ENCODE measurements around the gene SLC25A30. TPM values are rescaled to one million over a fixed set of nuclear protein-coding genes. Genes with fewer than 3 reads are reported as not detected.
A peak's percentile ranks its signal among the peaks of the same experiment; 100 is the strongest.

Gene SLC25A30
- polyA plus RNA-seq, 4 donors, result 2.4 to 6.9 (median 4.5) TPM

GRCh38 chr13:45374917-45375316, 43.3 kb downstream of the SLC25A30 start:
- DNase-seq, result no peak
- Histone ChIP-seq H3K4me1 (ENCODE audit: control insufficient read depth in 3 of 3, insufficient read depth in 2 of 3, low read depth in 1 of 3, low read length in 2 of 3) (peaks cover 2 to 3% (median 2%) of the 10 kb centered on the region in 3 donors), H3K9me3 (ENCODE audit: control insufficient read depth in 2 of 2, insufficient read depth in 1 of 2, low read depth in 1 of 2, low read length in 1 of 2) (no peaks in the 10 kb centered on the region), H3K4me3 (ENCODE audit: low read depth in 1 of 3, low read length in 3 of 3) (no peak overlapping the region), H3K27me3 (ENCODE audit: control insufficient read depth in 3 of 3, insufficient read depth in 3 of 3, low read length in 3 of 3) (no peaks in the 10 kb centered on the region), H3K36me3 (ENCODE audit: control insufficient read depth in 3 of 3, insufficient read depth in 2 of 3, low read depth in 1 of 3, low read length in 3 of 3) (peaks cover 0 to 34% (median 0%) of the 10 kb centered on the region in 3 donors), H3K27ac (ENCODE audit: low read depth in 1 of 3, low read length in 2 of 3) (no peak overlapping the region)
- FAIRE-seq, result no peak
- WGBS, 3 donors, result 92 to 94% (median 93%) methylated on average over 3 of the region's 3 CpGs

- Histone ChIP-seq H3K36me3 (ENCODE audit: control insufficient read depth in 3 of 3, insufficient read depth in 2 of 3, low read depth in 1 of 3, low read length in 3 of 3) (peaks cover 0 to 43% (median 0%) of the 10 kb centered on the region in 3 donors), H3K4me3 (ENCODE audit: low read depth in 1 of 3, low read length in 3 of 3) (no peak overlapping the region), H3K9me3 (ENCODE audit: control insufficient read depth in 2 of 2, insufficient read depth in 1 of 2, low read depth in 1 of 2, low read length in 1 of 2) (no peaks in the 10 kb centered on the region), H3K27ac (ENCODE audit: low read depth in 1 of 3, low read length in 2 of 3) (peak overlapping the region in 2 of 3 donors; percentile 55 to 67), H3K27me3 (ENCODE audit: control insufficient read depth in 3 of 3, insufficient read depth in 3 of 3, low read length in 3 of 3) (no peaks in the 10 kb centered on the region), H3K4me1 (ENCODE audit: control insufficient read depth in 3 of 3, insufficient read depth in 2 of 3, low read depth in 1 of 3, low read length in 2 of 3) (peaks cover 2 to 6% (median 2%) of the 10 kb centered on the region in 3 donors)
- WGBS, 3 donors, result 14 to 61% (median 35%) methylated on average over 5 of the region's 5 CpGs
- FAIRE-seq (no peak), DNase-seq (peak in 1 of 2 donors; percentile 91)
These were observed 45.0 kb downstream of the SLC25A30 start for GRCh38 chr13:45373162-45373547.

- peak overlapping the region in 2 of 3 donors; percentile 55 to 67 for H3K27ac ChIP-seq (ENCODE audit: low read depth in 1 of 3, low read length in 2 of 3)
- no peaks in the 10 kb centered on the region for H3K9me3 ChIP-seq (ENCODE audit: control insufficient read depth in 2 of 2, insufficient read depth in 1 of 2, low read depth in 1 of 2, low read length in 1 of 2)
- DNase-seq (peak in 1 of 2 donors; percentile 49), FAIRE-seq (no peak)
- H3K4me1 ChIP-seq (ENCODE audit: control insufficient read depth in 3 of 3, insufficient read depth in 2 of 3, low read depth in 1 of 3, low read length in 2 of 3), result peaks cover 2 to 8% (median 2%) of the 10 kb centered on the region in 3 donors
- WGBS, 3 donors, result 75 to 83% (median 80%) methylated on average over 24 of the region's 24 CpGs
- H3K36me3 ChIP-seq (ENCODE audit: control insufficient read depth in 3 of 3, insufficient read depth in 2 of 3, low read depth in 1 of 3, low read length in 3 of 3), result peaks cover 0 to 43% (median 0%) of the 10 kb centered on the region in 3 donors
- H3K27me3 ChIP-seq (ENCODE audit: control insufficient read depth in 3 of 3, insufficient read depth in 3 of 3, low read length in 3 of 3), result no peaks in the 10 kb centered on the region
- H3K4me3 ChIP-seq (ENCODE audit: low read depth in 1 of 3, low read length in 3 of 3), result no peak overlapping the region
These were observed 45.7 kb downstream of the SLC25A30 start for GRCh38 chr13:45372189-45373161.

- DNase-seq (peak; percentile 51 to 75), FAIRE-seq (no peak)
- Histone ChIP-seq H3K9me3 (ENCODE audit: control insufficient read depth in 2 of 2, insufficient read depth in 1 of 2, low read depth in 1 of 2, low read length in 1 of 2) (no peaks in the 10 kb centered on the region), H3K27ac (ENCODE audit: low read depth in 1 of 3, low read length in 2 of 3) (no peak overlapping the region), H3K27me3 (ENCODE audit: control insufficient read depth in 3 of 3, insufficient read depth in 3 of 3, low read length in 3 of 3) (no peaks in the 10 kb centered on the region), H3K4me1 (ENCODE audit: control insufficient read depth in 3 of 3, insufficient read depth in 2 of 3, low read depth in 1 of 3, low read length in 2 of 3) (peaks cover 2 to 8% (median 2%) of the 10 kb centered on the region in 3 donors), H3K36me3 (ENCODE audit: control insufficient read depth in 3 of 3, insufficient read depth in 2 of 3, low read depth in 1 of 3, low read length in 3 of 3) (peaks cover 0 to 35% (median 0%) of the 10 kb centered on the region in 3 donors), H3K4me3 (ENCODE audit: low read depth in 1 of 3, low read length in 3 of 3) (no peak overlapping the region)
- 23 to 31% (median 27%) methylated on average over 30 of the region's 30 CpGs for WGBS, 3 donors
These were observed 47.2 kb downstream of the SLC25A30 start for GRCh38 chr13:45370922-45371406.

GRCh38 chr13:45369116-45369515, 49.1 kb downstream of the SLC25A30 start:
- no peak overlapping the region for H3K27ac ChIP-seq (ENCODE audit: low read depth in 1 of 3, low read length in 2 of 3)
- no peak for DNase-seq
- WGBS, 3 donors, result 87 to 100% (median 93%) methylated on average over 4 of the region's 4 CpGs

GRCh38 chr13:45368571-45368970, 49.6 kb downstream of the SLC25A30 start:
- DNase-seq (peak in 1 of 2 donors; percentile 20), FAIRE-seq (no peak)
- Histone ChIP-seq H3K36me3 (ENCODE audit: control insufficient read depth in 3 of 3, insufficient read depth in 2 of 3, low read depth in 1 of 3, low read length in 3 of 3) (peaks cover 0 to 39% (median 0%) of the 10 kb centered on the region in 3 donors), H3K4me1 (ENCODE audit: control insufficient read depth in 3 of 3, insufficient read depth in 2 of 3, low read depth in 1 of 3, low read length in 2 of 3) (peaks cover 2 to 8% (median 2%) of the 10 kb centered on the region in 3 donors), H3K4me3 (ENCODE audit: low read depth in 1 of 3, low read length in 3 of 3) (no peak overlapping the region), H3K27ac (ENCODE audit: low read depth in 1 of 3, low read length in 2 of 3) (peak overlapping the region in 2 of 3 donors; percentile 18 to 81), H3K27me3 (ENCODE audit: control insufficient read depth in 3 of 3, insufficient read depth in 3 of 3, low read length in 3 of 3) (no peaks in the 10 kb centered on the region), H3K9me3 (ENCODE audit: control insufficient read depth in 2 of 2, insufficient read depth in 1 of 2, low read depth in 1 of 2, low read length in 1 of 2) (peaks cover 0 to 4% of the 10 kb centered on the region in 2 donors)
- WGBS, 3 donors, result 23 to 54% (median 48%) methylated on average over 3 of the region's 3 CpGs

More at GRCh38 chr13:45369116-45369515, 49.1 kb downstream of the SLC25A30 start:
- peaks cover 0 to 39% (median 0%) of the 10 kb centered on the region in 3 donors for H3K36me3 ChIP-seq (ENCODE audit: control insufficient read depth in 3 of 3, insufficient read depth in 2 of 3, low read depth in 1 of 3, low read length in 3 of 3)
- no peak overlapping the region for H3K4me3 ChIP-seq (ENCODE audit: low read depth in 1 of 3, low read length in 3 of 3)
- H3K9me3 ChIP-seq (ENCODE audit: control insufficient read depth in 2 of 2, insufficient read depth in 1 of 2, low read depth in 1 of 2, low read length in 1 of 2), result no peaks in the 10 kb centered on the region
- H3K4me1 ChIP-seq (ENCODE audit: control insufficient read depth in 3 of 3, insufficient read depth in 2 of 3, low read depth in 1 of 3, low read length in 2 of 3), result peaks cover 2 to 8% (median 2%) of the 10 kb centered on the region in 3 donors
- no peaks in the 10 kb centered on the region for H3K27me3 ChIP-seq (ENCODE audit: control insufficient read depth in 3 of 3, insufficient read depth in 3 of 3, low read length in 3 of 3)
- FAIRE-seq, result no peak

GRCh38 chr13:45368005-45368404, 50.2 kb downstream of the SLC25A30 start:
- no peaks in the 10 kb centered on the region for H3K27me3 ChIP-seq (ENCODE audit: control insufficient read depth in 3 of 3, insufficient read depth in 3 of 3, low read length in 3 of 3)
- H3K4me3 ChIP-seq (ENCODE audit: low read depth in 1 of 3, low read length in 3 of 3), result no peak overlapping the region
- peaks cover 0 to 43% (median 0%) of the 10 kb centered on the region in 3 donors for H3K36me3 ChIP-seq (ENCODE audit: control insufficient read depth in 3 of 3, insufficient read depth in 2 of 3, low read depth in 1 of 3, low read length in 3 of 3)
- DNase-seq (peak; percentile 30 to 52), FAIRE-seq (no peak)
- H3K4me1 ChIP-seq (ENCODE audit: control insufficient read depth in 3 of 3, insufficient read depth in 2 of 3, low read depth in 1 of 3, low read length in 2 of 3), result peaks cover 2 to 8% (median 2%) of the 10 kb centered on the region in 3 donors
- WGBS, 3 donors, result 46 to 70% (median 61%) methylated on average over 4 of the region's 4 CpGs
- peaks cover 0 to 7% of the 10 kb centered on the region in 2 donors for H3K9me3 ChIP-seq (ENCODE audit: control insufficient read depth in 2 of 2, insufficient read depth in 1 of 2, low read depth in 1 of 2, low read length in 1 of 2)
- peak overlapping the region in 2 of 3 donors; percentile 18 to 81 for H3K27ac ChIP-seq (ENCODE audit: low read depth in 1 of 3, low read length in 2 of 3)

- Histone ChIP-seq H3K4me1 (ENCODE audit: control insufficient read depth in 3 of 3, insufficient read depth in 2 of 3, low read depth in 1 of 3, low read length in 2 of 3) (peaks cover 0 to 8% (median 2%) of the 10 kb centered on the region in 3 donors), H3K4me3 (ENCODE audit: low read depth in 1 of 3, low read length in 3 of 3) (no peak overlapping the region), H3K9me3 (ENCODE audit: control insufficient read depth in 2 of 2, insufficient read depth in 1 of 2, low read depth in 1 of 2, low read length in 1 of 2) (peaks cover 0 to 14% of the 10 kb centered on the region in 2 donors), H3K36me3 (ENCODE audit: control insufficient read depth in 3 of 3, insufficient read depth in 2 of 3, low read depth in 1 of 3, low read length in 3 of 3) (peaks cover 0 to 45% (median under 1%) of the 10 kb centered on the region in 3 donors), H3K27me3 (ENCODE audit: control insufficient read depth in 3 of 3, insufficient read depth in 3 of 3, low read length in 3 of 3) (no peaks in the 10 kb centered on the region), H3K27ac (ENCODE audit: low read depth in 1 of 3, low read length in 2 of 3) (peak overlapping the region in 1 of 3 donors; percentile 81)
- FAIRE-seq (peak; percentile 5), DNase-seq (peak; percentile 74 to 86)
- 13 to 30% (median 14%) methylated on average over 2 of the region's 2 CpGs for WGBS, 3 donors
These were observed 50.8 kb downstream of the SLC25A30 start for GRCh38 chr13:45367358-45367757.
